Kidney epithelial cell (primary cell): Measurements from ENCODE around the gene ADSS1. TPM values are rescaled to one million over a fixed set of nuclear protein-coding genes. Genes with fewer than 3 reads are reported as not detected.

ENCODE experiments used
- DNase-seq: peaks from one replicate; pipeline ENCODE4 v3.0.0-alpha.2; 2010; ENCODE audit warnings: low read depth
- H3K27me3 ChIP-seq: 2 replicates; pipeline ENCODE4 v1.6.0; 2011; ENCODE audit warnings: low read length; ENCODE audit not compliant: control insufficient read depth, insufficient read depth
- H3K36me3 ChIP-seq: 2 replicates; pipeline ENCODE4 v1.5.1; 2011; ENCODE audit warnings: low read length; ENCODE audit not compliant: control insufficient read depth, insufficient read depth
- H3K4me3 ChIP-seq: 2 replicates; pipeline ENCODE4 v1.5.1; 2011; ENCODE audit warnings: low read depth, mild to moderate bottlenecking, control low read depth, low read length
- CTCF ChIP-seq: IDR thresholded peaks from 2 replicates; pipeline ENCODE4 v1.5.1; 2011; ENCODE audit warnings: mild to moderate bottlenecking, moderate library complexity, low read length, control low read depth, inconsistent platforms; ENCODE audit not compliant: insufficient read depth, poor library complexity, severe bottlenecking
- total RNA-seq: library from RNA; depleted of rRNA; stranded (reverse); fragments of >200 nt; gene quantifications from 2 replicates; pipeline ENCODE4 v1.2.3, GENCODE V29; 2015

Gene ADSS1
- total RNA-seq, 1 donor from 2014 or later = 10.3 TPM

GRCh38 chr14:104690861-104691455, 33.1 kb upstream of the ADSS1 start:
- TF ChIP-seq CTCF = no peak
- no peaks in the 10 kb centered on the region for H3K27me3 ChIP-seq
- no peaks in the 10 kb centered on the region for H3K36me3 ChIP-seq
- peak overlapping the region; percentile 86 for H3K4me3 ChIP-seq
- DNase-seq = no peak

- no peak for TF ChIP-seq CTCF
- no peaks in the 10 kb centered on the region for H3K36me3 ChIP-seq
- H3K27me3 ChIP-seq = no peaks in the 10 kb centered on the region
- no peak overlapping the region for H3K4me3 ChIP-seq
- no peak for DNase-seq
Measured at GRCh38 chr14:104691546-104692260, 32.3 kb upstream of the ADSS1 start.

GRCh38 chr14:104692261-104692938, 31.6 kb upstream of the ADSS1 start:
- no peaks in the 10 kb centered on the region for H3K27me3 ChIP-seq
- DNase-seq = no peak
- no peak overlapping the region for H3K4me3 ChIP-seq
- no peak for TF ChIP-seq CTCF
- H3K36me3 ChIP-seq = no peaks in the 10 kb centered on the region

GRCh38 chr14:104692939-104693315, 31.1 kb upstream of the ADSS1 start:
- no peaks in the 10 kb centered on the region for H3K27me3 ChIP-seq
- TF ChIP-seq CTCF = no peak
- DNase-seq = no peak
- H3K4me3 ChIP-seq = no peak overlapping the region
- H3K36me3 ChIP-seq = no peaks in the 10 kb centered on the region

DNA sequence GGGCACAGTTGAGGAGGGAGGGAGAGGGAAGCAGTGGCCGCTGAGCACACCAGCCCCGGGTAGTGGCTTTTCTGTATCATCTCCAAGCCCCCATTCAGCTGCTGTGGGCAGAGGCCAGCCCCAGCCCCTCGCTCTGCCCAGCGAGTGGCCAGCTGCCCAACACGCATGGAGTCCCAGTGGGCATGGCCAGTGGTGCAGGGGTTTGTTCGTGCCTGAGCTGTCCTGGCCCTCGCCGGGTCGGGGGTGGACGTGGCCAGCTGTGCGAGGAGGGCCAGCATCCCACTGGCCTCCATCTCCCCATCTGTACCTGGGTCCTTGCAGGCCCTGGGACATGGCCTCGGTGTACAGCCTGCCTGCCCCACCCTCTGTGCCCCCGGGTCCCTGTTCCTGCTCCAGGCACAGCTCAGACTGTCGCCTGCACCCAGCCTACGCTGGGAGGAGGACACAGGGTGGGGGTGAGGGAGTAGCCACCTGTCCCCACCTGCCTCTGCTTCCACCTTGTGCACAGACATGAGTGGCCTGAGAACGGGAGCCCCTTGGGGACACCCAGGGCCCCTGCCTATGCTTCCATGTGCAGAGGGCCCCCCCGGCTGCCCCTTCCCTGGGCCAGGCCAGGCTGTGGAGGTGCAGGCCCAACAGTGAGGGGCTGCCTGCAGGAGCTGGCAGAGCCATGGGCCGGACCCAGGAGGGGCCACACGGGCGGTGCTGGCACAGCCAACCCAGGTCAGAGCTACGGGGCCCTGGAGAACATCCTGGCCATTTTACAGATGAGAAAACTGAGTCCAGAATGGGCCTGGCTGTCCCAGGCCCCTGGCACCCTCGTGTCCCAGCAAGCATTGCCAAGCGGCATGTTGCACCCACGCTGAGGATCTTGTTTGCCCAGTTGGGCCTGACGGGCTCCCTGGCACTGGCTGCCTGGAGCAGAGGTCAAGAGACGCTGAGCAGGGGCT, 30.3 kb upstream of the ADSS1 start:
- Histone ChIP-seq H3K4me3 (no peak overlapping the region), H3K36me3 (no peaks in the 10 kb centered on the region), H3K27me3 (no peaks in the 10 kb centered on the region)
- TF ChIP-seq CTCF = no peak
- no peak for DNase-seq
